Stimulated activated CD8-positive, alpha-beta memory T cell treated with anti-CD3 and anti-CD28 coated beads, Interleukin-12 subunit alpha, Interleukin-12 subunit beta, amount 100 ng/mL, for 24 hours (primary cell): ENCODE data around the gene TNNC2.
"Not testable (repeated sequence)": the region's sequence is repeated elsewhere in the genome, so short reads cannot be mapped to it uniquely, and the experiment has no call there.

Source experiments
- DNase-seq: peaks from one replicate; pipeline ENCODE4 v3.0.0-alpha.2; 2020; ENCODE audit errors: extremely low read depth

TNNC2 gene

DNA sequence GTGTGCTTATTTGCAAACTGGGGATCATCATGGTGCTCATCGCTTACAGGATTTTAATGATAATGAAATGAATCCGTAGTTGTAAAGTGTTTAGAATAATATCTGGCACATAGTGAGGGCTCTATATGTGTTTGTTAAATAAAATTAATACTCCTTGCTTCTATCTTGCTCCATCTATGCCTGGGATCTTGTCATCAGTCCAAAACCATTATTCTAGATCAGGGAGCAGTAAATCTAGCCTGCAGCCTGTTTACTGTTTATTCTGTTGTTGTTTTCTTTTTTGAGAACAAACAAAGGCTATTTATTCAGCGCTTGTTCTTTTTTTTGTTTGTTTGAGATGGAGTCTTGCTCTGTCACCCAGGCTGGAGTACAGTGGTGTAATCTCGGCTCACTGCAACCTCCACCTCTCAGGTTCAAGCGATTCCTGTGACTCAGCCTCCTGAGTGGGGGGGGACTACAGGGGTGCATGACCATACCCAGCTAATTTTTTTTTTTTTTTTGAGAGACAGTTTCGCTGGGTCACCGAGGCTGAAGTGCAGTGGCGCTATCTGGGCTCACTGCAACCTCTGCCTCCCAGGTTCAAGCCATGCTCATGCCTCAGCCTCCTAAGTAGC is 22.0 kb upstream of the TNNC2 start:
- no peak for DNase-seq

- DNase-seq = no peak
These were observed 21.3 kb upstream of the TNNC2 start for GRCh38 chr20:45848421-45848820.

DNA sequence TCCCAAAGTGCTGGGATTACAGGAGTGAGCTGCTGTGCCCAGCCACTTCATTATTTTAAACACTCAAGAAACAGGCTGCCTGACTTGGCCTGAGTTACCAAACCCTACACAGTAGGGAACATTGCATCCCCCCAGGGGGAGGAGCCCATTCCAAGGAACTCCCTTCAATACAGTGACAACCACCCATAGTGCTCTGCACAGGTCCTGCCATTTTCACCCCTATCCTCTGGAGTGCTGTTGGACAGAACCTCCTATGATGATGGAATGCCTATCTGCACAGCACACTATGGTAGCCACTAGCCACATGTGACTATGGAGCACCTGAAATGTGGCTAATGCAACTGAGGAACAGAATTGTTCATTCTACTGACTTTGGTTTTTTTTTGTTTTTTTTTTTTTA is 18.3 kb upstream of the TNNC2 start:
- no peak for DNase-seq

DNA sequence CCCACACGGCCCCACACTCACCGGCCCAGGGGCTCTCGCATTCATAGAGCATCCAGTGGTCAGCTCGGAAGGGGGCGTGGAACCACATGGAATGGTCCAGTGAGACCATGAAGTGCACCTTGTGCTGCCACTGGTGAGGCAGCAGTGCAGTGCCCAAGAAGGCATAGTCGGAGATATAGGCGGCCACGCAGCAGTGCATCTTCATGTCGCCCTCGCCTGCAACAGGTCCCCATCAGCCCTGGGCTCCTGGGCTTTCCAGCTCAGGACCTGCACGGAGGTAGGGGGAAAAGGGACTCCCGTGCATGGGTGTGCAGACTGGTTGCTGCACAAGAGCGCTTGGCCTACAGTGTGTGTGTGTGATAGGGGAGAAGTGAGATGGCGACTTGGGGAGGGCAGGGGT is 16.4 kb upstream of the TNNC2 start:
- no peak for DNase-seq

DNA sequence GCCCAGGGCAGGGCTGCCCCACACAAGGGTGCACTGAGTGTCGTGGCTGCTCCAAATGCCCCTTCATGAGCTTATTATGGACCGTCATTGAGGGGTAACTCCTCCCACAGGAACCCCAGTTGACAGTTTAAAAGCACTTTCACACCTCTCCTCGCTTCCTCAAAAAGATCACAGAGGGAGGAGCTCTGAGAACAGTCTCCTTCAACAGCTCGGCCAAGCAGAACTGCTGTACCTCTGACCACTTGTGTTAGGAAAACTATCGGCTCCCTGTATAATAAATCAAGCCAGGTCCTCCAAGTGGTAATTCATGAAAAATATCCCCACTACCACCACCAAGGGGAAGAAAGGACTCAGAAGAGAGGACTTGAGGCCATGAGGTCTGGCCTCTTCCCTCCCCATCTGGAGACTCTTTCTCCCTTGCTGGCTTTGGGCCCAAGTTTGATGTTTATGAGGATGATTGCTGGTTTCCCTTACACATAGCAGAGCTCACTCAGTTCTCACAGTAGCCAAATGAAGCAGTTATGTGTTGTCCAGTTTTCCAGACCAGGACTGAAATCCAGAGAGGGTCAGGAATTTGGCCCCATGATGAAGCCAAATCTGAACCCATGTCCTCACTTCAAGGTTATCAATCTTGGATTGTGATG is 15.2 kb upstream of the TNNC2 start:
- DNase-seq = no peak

- DNase-seq = no peak
These were observed 14.5 kb upstream of the TNNC2 start for GRCh38 chr20:45841407-45842129.

DNA sequence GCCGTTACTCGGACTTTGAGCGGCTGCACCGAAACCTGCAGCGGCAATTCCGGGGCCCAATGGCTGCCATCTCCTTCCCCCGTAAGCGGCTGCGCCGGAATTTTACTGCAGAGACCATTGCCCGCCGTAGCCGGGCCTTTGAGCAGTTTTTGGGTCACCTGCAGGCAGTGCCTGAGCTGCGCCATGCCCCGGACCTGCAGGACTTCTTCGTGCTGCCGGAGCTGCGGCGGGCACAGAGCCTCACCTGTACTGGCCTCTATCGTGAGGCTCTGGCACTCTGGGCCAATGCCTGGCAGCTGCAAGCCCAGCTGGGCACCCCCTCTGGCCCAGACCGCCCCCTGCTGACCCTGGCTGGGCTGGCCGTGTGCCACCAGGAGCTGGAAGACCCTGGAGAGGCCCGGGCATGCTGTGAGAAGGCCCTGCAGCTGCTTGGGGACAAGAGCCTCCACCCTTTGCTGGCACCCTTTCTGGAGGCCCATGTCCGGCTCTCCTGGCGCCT is 13.6 kb upstream of the TNNC2 start:
- DNase-seq = no peak

- DNase-seq = no peak
These were observed 9.7 kb upstream of the TNNC2 start for GRCh38 chr20:45836841-45837240.

DNA sequence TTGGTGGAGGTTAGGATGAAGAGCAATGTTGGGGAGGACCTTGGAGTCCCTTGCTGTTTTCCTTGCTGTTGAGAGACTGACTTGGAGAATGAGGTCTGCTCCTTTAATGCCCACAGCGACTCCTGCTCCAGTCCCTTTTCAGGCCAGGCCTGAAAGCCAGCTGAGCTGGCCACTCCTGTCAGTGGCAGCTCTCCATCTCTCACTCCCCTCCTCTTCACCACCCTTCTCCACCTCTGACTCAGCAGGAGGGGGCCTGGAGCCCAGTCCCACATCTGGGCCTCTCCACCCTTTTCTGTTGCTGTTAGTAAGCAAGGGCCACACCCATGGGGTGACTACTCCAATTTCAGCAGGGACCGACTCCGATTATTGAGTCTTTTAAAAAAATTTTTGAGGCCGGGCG is 8.7 kb upstream of the TNNC2 start:
- no peak for DNase-seq

DNA sequence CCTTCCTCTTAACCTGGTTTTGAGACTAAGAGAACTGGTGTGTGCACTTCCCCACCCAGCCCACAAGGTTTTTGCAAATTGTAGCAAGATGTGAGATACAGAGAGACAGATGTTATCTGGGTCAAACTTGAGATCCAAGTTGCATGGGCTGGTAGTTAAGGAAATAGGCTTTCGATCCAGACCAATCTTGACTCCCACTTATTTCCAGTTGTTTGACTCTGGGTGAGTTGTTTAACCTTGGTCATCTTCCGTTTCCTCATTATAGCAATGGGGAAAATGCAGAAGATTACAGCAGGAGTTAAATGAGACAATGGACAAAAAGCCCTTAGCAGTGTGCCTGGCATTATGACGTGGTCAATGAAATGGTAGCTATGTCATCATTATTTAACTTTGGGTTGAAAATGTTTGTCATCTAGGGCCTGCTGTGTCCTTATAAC is 8.2 kb upstream of the TNNC2 start:
- DNase-seq = no peak

GRCh38 chr20:45834797-45835161 is 7.7 kb upstream of the TNNC2 start:
- DNase-seq = no peak

- DNase-seq = no peak
These were observed 7.0 kb upstream of the TNNC2 start for GRCh38 chr20:45833883-45834796.

DNA sequence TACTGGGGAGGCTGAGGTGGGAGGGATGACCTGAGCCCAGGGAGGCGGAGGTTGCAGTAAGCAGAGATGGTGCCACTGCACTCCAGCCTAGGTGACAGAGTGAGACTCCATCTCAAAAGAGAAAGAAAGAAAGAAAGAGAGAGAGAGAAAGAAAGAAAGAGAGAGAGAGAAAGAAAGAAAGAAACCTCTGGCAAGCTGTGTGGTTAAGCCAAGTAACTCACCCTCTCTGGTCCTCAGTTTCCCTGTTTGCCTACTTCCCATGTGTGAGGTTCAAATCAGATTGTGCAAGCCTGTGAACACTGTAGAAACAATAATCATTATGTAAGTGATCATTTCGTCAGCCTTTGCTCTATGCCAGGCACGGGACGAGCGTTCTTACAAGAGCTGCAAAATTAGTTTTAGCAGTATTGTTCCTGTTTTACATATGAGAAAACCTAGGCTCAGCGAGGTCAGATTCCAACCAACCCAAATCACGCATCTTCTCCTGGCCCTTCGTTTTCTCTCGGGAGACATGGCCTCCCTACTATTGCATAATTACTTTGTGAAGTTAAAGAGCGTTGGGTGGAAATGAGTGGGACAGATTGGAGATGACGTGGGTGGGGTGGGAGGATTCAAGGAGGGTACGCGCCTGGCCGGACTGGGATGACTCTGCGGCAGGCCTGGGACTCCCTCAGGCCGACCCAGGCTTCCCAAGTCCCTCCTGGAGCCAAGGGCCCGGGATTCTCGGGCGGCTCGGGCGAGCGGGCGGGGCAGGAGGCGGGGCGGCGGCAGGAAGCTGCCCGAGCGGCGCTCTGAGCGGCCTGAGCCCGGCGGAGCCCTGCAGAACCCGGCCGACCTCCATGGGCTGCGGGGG is 6.1 kb upstream of the TNNC2 start, which contains the start of gene SNX21:
Gene SNX21, plus strand, starts transcription at position 770 of the 853 bp plus-strand sequence. CDS start 121 bp downstream, outside the sequence.
- no peak for DNase-seq

DNA sequence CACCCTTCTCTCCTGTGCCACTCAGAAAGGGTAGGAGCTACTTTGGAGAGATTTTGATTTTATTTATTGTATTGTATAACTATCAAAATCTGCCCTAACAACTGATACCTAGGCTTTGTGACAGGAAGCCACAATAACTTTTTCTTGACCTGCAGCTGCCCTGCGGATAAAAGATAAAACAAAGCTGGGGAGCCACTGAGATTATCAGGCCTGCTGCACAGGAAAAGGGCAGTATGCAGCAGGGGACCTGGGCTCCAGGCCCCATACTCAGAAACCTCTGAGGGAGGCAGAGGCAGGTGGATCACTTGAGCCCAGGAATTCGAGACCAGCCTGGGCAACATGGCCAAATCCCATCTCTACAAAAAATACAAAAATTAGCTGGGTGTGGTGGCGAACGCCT is 5.5 kb upstream of the TNNC2 start:
- DNase-seq = no peak

GRCh38 chr20:45829673-45830106 is 2.6 kb upstream of the TNNC2 start:
- DNase-seq = not testable (repeated sequence)

- DNase-seq = no peak
These were observed 1.5 kb upstream of the TNNC2 start for GRCh38 chr20:45828589-45828988.

DNA sequence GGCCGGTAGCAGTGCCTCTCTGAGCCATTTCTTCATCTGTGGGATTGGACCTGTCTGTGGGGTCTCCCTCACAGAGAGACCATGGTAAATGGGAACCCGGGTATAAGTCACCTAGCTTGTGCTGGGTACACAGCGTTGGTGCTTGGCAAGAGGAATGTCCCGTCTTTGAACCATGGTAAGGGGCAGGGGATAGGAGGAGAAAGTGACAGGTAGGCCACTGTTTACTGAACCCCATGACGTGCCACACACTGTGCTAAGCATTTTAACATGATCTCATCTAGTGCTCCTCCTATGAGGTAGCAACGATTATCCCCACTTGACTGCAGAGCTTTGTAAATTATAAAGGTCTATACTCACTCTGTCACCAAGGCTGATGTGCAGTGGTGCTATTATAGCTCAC is 600 bp upstream of the TNNC2 start:
- no peak for DNase-seq

DNA sequence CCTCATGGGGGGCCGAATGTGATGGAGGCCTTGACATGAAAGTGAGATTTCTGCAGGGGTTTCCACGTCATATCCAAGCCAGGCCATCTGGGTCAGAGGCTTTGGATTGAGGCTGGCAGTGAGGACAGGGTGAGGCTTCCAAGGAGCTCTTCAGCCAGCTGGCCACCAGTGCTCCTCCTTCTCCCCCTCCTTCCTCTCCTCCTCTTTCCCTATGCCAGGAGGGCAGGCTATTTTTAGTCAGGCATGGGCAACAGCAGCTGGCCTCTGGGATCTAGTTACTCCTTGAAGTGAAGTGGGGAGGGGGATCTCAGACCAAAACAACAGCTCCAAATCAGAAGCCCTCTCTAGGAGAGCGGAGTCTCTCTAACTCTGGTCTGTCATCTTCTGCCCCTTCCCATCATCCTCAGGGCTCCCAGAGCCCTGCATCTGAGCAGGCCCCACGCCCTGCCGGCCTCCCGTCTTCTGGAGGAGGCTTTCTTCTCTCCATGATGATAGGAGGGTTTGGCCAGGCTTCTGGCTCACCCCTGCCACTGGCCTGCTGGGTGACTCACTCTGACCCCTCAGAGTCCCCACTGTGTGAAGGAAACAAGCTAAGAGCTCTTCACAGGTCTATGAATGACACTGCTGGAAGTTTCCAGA is 612 bp downstream of the TNNC2 start:
- DNase-seq = no peak

GRCh38 chr20:45823949-45824835 is 2.9 kb downstream of the TNNC2 start:
- DNase-seq = no peak
